AG04449 (cell line): ENCODE data around the gene TET1.
"Not testable (repeated sequence)": the region's sequence is repeated elsewhere in the genome, so short reads cannot be mapped to it uniquely, and the experiment has no call there.

Source experiments
- CTCF ChIA-PET: fragments of 350-600 bp; formaldehyde crosslinking; extraction: SDS; loops from one replicate; lab custom pipeline; 2021; ENCODE audit warnings: antibody characterized with exemption; lab: Yijun Ruan, JAX
- POLR2A ChIA-PET: fragments of 400-600, 350-600 bp; formaldehyde crosslinking; extraction: SDS; loops from one replicate; lab custom pipeline; 2020; ENCODE audit warnings: antibody characterized with exemption, inconsistent platforms; lab: Yijun Ruan, JAX
- DNase-seq: peaks from one replicate; pipeline ENCODE4 v3.0.0-alpha.2; 2010; ENCODE audit warnings: low read depth, low spot score
- H3K4me3 ChIP-seq: 2 replicates; pipeline ENCODE4 v1.5.1; 2011; ENCODE audit warnings: low read depth, mild to moderate bottlenecking, control low read depth, low read length
- CTCF ChIP-seq: IDR thresholded peaks from one replicate; pipeline ENCODE4 v1.5.1; 2011; ENCODE audit warnings: mild to moderate bottlenecking, moderate library complexity, low read length, control low read depth, inconsistent platforms; ENCODE audit not compliant: insufficient read depth; ENCODE audit errors: missing control alignments

TET1 gene

DNA sequence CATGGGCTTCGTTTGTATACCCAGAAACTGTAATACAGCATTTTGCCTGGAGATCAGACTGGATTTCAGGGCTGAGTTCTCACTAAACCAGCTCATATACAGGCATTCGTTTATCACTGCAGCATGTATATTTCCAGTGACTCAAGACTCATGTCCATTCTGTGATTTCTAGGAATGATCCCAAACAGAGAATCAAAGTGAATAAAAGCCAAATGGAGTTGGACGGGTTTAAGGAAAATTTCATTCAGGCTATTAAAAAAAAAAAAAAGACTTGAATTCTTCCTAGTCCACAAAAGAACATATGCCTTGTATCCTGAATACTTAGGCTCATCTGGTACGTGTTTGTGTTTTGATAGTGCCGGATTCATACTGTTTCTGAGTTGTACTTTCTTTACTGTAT lies 46.8 kb downstream of the TET1 start:
- no peak for TF ChIP-seq CTCF
- ChIA-PET POLR2A (no interaction called here), CTCF (interaction anchor here (1.2 to 1.8 kb wide), 2 partner anchors 12 to 18 kb away, joined by 3 to 4 read pairs; no protein-coding TSS in a partner anchor)
- H3K4me3 ChIP-seq, result no peak overlapping the region
- DNase-seq, result no peak

DNA sequence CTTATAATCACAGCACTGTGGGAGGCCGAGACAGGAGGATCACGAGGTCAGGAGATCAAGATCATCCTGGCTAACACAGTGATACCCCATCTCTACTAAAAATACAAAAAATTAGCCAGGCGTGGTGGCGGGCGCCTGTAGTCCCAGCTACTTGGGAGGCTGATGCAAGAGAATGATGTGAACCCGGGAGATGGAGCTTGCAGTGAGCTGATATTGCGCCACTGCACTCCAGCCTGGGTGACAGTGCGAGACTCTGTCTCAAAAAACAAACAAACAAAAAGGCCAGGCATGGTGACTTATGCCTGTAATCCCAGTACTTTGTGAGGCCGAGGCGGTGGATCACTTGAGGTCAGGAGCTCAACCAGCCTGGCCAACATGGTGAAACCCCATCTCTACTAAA lies 49.9 kb downstream of the TET1 start:
- DNase-seq, CTCF ChIA-PET, POLR2A ChIA-PET, H3K4me3 ChIP-seq: not testable (repeated sequence)

DNA sequence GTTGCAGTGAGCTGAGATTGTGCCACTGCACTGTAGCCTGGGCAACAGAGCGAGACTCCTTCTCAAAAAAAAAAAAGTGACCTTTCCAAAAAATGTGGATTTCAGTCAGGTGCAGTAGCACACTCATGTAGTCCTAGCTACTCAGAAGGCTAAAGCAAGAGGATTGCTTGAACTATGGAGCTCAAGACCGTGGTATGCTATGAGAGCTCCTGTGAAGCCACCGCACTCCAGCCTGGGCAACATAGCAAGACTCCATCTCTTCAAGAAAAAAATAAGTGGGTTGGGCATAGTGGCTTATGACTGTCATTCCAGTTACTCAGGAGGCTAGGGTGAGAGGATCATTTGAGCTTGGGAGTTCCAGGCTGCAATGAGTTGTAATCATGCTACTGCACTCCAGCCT lies 51.1 kb downstream of the TET1 start:
- no peak for TF ChIP-seq CTCF
- CTCF ChIA-PET, result interaction anchor here (0.6 to 1.4 kb wide), 4 partner anchors 9 to 144 kb away, joined by 3 to 7 read pairs (median 3); no protein-coding TSS in a partner anchor
- H3K4me3 ChIP-seq, result no peak overlapping the region
- POLR2A ChIA-PET, result no interaction called here
- no peak for DNase-seq

DNA sequence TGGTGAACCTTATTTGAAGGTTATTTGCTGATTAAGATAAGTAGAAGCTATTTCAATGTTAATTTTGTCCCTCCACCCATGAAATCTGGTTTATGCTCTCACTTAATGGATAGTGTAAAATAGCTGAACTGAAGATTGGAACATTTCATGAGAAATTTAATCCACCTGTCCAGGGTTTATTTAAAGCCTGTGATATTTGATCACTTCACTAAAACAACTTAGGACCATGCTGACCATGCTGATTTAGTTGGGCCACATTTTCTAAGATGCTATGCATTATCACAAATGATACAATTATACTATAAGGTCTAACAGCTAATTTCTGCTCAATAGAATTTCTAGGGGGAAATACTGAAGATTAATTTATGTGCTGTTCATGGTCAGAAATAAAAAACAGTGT lies 53.8 kb downstream of the TET1 start:
- CTCF ChIA-PET, result interaction anchor here (0.7 to 1.1 kb wide), 2 partner anchors 9 to 63 kb away, joined by 4 read pairs; no protein-coding TSS in a partner anchor
- POLR2A ChIA-PET, DNase-seq, H3K4me3 ChIP-seq: not testable (repeated sequence)

DNA sequence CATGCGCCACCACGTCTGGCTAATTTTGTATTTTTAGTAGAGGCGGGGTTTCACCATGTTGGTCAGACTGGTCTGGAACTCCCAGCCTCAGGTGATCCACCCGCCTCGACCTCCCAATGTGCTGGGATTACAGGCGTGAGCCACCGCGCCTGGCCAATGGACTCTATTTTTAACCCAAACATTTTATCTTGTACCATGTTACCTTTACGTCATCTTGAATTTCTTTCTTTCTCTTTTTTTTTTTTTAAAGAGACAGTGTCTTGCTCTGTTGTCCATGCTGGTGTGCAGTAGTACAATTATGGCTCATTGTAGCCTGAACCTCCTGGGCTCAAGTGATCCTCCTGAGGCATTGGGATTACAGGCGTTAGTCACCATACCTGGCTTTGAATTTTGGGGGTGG lies 57.6 kb downstream of the TET1 start:
- DNase-seq, POLR2A ChIA-PET, CTCF ChIA-PET, H3K4me3 ChIP-seq: not testable (repeated sequence)

DNA sequence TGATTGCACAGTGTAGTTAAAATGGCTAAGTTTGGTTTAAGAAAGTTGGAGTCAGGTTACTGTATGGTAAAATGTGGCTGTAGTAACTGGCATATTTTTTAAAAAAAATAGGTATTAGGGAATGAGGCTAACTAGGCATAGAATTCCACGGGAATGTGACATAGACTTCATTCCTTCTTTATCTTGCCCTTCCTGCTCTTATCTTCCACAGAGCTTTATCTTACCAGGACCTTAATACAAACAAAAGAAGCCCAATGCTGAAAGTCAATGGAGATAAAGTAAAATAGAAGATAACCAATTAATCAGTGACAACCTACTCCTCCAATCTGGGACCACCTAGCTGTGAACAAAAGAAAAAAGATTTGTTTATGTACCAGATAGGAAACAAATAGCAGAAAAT lies 58.1 kb downstream of the TET1 start:
- ChIA-PET POLR2A (no interaction called here), CTCF (no interaction called here)
- TF ChIP-seq CTCF, result no peak
- DNase-seq, result no peak
- H3K4me3 ChIP-seq, result no peak overlapping the region

DNA sequence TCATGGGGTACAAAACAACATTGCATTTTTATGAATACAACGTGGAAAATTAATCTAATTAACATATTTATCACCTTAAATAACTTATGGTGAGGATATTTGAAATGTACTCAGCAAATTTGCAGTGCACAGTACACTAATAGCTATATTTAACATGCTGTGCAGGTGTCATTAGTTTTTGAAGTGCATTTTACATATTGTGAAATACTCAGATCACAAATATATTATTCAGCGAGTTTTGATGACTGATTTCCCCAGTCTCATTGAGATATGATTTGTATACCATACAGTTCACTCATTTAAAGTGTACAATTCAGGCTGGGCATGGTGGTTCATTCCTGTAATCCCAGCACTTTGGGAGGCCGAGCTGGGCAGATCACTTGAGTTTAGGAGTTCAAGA lies 59.5 kb downstream of the TET1 start:
- ChIA-PET POLR2A (no interaction called here), CTCF (interaction anchor here (1.1 to 1.4 kb wide), 2 partner anchors 8 to 13 kb away, joined by 4 to 7 read pairs; no protein-coding TSS in a partner anchor)
- DNase-seq, result no peak
- no peak overlapping the region for H3K4me3 ChIP-seq
- TF ChIP-seq CTCF, result no peak

GRCh38 chr10:68625316-68625921 lies 65.3 kb downstream of the TET1 start:
- TF ChIP-seq CTCF, result no peak
- ChIA-PET CTCF (no interaction called here), POLR2A (no interaction called here)
- no peak for DNase-seq
- H3K4me3 ChIP-seq, result no peak overlapping the region
